ENCODE measurements around the gene USP7.
A peak's percentile ranks its signal among the peaks of the same experiment; 100 is the strongest.
"Not testable (repeated sequence)": the region's sequence is repeated elsewhere in the genome, so short reads cannot be mapped to it uniquely, and the experiment has no call there.

USP7 gene
- total RNA-seq, result 287 to 354 (median 312) reads per million in 4 donors

DNA sequence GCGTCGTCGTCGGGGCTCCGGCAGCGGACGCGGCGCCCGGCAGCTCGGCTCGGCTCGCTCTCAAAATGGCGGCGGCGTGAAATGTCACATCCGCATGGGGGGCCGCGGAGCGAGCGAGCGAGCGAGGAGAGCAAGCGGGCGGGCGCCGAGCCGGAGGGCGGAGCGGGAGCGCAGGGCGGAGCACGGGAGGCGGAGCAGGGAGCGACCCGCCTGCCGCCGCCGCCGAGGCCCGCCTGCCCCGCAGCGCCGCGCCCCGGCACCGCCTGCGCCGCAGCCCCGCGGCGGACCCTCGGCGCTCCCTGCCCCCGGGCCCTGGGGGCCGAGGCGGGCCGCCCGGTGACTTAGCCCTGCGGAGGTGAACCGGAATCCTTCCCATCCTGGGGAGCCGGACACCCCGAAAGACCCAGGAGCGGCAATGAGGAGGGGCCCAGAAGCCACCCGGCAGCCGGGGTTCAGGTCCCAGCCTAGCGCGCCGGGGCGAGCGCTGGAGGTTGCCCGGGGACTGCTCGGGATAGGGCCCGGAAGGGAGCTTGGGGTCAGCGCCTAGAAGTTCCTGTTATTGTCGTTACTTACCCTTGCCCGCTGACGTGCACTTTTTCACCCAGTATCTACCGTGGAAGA lies at the start of gene USP7:
Gene USP7, minus strand, starts transcription at position 86 of the 621 bp plus-strand sequence. CDS start 621 bp downstream, outside the sequence.
- peak; percentile 81 to 90 (median 88) for DNase-seq

- DNase-seq, result no peak
Observed at GRCh38 chr16:9013508-9013864, 49.8 kb upstream of the USP7 start.

- no peak for DNase-seq
Observed at GRCh38 chr16:9012848-9013507, 49.3 kb upstream of the USP7 start.

- DNase-seq, result no peak
Observed at GRCh38 chr16:9012330-9012729, 48.6 kb upstream of the USP7 start.

GRCh38 chr16:9008601-9009260 lies 45.0 kb upstream of the USP7 start:
- peak; percentile 29 to 52 (median 40) for DNase-seq

DNA sequence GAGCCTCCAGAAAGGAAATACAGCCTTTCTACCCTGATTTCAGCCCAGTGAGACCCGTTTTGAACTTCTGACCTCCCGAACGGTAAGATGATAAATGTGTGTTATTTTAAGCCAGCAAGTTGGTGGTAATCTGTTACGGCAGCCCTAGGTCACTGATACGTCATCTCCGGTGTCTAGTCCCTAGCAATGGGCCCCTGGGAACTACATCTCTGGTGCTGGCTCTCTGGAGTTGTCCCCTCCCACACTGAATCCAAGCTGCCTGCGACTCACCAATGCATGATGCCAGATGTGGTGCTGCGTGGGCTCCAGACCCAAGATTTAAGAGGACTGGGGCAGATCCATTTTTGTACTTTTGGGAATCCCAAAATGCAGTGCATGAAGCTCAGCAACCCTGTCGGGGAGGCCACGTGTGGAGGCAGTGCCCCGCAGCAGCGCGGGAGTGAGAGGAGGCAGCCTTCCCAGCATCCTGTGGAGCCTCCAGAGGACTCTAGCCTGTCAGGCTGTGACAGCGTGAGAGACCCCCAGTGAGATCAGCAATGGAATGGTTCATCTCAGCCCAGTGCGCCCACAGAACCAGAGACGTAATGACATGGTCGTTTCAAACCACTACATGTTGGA lies 43.6 kb upstream of the USP7 start:
- DNase-seq, result no peak

- DNase-seq, result no peak
Observed at GRCh38 chr16:9004183-9004582, 40.5 kb upstream of the USP7 start.

DNA sequence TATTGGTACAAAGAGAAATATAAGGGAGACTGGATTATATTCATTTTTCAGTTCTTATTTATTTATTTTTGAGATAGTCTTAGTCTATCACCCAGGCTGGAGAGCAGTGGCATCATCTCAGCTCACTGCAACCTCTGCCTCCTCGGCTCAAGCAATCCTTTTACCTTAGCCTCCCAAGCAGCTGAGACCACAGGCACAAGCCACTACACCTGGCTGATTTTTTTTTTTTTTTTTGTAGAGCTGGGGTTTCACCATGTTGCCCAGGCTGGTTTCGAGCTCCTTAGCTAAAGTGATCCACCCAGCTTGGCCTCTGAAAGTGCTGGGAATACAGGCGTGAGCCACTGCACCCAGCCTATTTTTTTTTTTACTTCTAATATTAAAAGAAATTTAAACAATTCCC lies 40.1 kb upstream of the USP7 start:
- no peak for DNase-seq

DNA sequence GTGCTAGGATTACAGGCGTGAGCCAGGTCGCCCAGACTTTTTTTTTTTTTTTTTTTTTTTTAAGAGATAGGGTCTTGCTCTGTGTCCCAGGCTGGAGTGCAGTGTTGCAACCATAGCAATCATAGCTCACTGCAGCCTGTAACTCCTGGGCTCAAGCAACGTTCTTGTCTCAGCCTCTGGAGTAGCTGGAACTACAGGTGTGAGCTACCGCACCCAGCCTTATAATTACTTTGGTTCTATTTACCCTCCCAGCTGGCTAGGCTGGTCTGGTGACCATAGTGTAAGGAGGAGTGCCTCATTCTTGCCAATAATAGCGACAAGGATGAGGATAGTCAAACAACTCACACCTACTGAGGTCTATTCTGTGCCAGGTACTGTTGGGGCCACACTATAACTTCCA lies 39.6 kb upstream of the USP7 start:
- no peak for DNase-seq

- DNase-seq, result no peak
Observed at GRCh38 chr16:9002042-9002441, 38.3 kb upstream of the USP7 start.

- no peak for DNase-seq
Observed at GRCh38 chr16:9000664-9001063, 37.0 kb upstream of the USP7 start.

- DNase-seq, result no peak
Observed at GRCh38 chr16:8999800-9000199, 36.1 kb upstream of the USP7 start.

GRCh38 chr16:8998108-8998507 lies 34.4 kb upstream of the USP7 start:
- no peak for DNase-seq

GRCh38 chr16:8996891-8997290 lies 33.2 kb upstream of the USP7 start:
- no peak for DNase-seq

DNA sequence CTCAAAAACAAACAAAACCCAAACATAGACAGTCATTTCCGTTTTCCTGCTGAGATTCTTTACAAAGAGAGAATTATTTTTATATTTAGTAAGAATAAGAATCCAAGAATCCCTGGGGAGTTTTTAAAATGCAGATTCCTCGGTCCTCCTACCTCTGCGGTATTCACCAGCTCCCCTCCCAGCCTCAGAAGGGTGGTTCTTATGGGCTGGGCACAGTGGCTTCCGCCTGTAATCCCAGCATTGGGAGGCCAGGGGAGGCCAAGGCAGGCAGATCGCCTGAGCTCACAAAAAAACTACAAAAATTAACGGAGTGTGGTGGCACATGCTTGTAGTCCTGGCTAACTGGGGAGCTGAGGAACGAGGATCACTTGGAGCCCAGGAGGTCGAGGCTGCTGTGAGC lies 26.7 kb upstream of the USP7 start:
- no peak for DNase-seq

- no peak for DNase-seq
Observed at GRCh38 chr16:8989099-8989878, 25.6 kb upstream of the USP7 start.

DNA sequence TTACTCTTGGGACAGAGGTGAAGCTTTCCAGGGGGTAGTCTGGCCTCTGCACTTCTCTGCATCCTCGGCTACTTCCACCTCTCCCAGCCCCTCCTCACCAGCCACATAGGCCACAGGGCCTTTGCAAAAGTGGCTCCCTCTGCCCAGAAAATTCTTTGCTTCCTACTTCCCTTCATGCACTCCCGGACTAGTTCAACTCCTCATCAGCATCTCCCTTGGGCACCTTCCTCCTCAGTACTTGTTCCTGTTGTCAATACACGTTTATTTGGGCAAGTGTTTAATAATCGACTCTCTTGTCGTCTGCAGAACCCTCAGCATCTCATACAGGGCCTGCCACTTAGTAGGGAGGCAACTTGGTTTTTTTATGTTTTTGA lies 23.1 kb upstream of the USP7 start:
- DNase-seq, result no peak

DNA sequence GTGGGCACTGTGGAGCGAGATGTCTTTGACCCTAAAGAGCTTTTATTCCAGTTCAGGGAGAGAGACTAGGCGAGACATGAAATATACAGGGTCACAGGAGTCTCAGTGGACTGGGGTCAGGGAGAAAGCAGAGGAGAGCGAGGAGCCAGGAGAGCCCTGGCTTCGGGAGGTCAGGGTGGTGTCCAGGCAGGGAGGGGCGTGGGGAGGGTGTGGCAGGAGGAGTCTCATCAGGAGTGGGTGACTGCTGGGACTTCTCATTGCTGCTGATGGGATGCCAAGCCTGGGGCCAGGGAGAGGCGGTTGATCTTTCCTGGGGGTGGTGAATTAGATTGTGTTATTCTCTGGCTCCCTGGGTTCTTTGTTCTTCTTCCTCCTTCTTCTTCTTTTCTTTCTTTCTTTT lies 22.4 kb upstream of the USP7 start:
- no peak for DNase-seq

- no peak for DNase-seq
Observed at GRCh38 chr16:8982816-8983215, 19.1 kb upstream of the USP7 start.

DNA sequence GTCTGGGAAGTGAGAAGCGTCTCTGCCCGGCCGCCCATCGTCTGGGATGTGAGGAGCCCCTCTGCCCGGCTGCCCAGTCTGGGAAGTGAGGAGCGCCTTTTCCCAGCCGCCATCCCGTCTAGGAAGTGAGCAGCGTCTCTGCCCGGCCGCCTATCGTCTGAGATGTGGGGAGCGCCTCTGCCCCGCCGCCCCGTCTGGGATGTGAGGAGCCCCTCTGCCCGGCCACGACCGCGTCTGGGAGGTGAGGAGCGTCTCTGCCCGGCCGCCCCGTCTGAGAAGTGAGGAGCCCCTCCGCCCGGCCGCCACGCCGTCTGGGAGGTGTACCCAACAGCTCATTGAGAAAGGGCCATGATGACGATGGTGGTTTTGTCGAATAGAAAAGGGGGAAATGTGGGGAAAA lies 18.2 kb upstream of the USP7 start:
- DNase-seq, result not testable (repeated sequence)

DNA sequence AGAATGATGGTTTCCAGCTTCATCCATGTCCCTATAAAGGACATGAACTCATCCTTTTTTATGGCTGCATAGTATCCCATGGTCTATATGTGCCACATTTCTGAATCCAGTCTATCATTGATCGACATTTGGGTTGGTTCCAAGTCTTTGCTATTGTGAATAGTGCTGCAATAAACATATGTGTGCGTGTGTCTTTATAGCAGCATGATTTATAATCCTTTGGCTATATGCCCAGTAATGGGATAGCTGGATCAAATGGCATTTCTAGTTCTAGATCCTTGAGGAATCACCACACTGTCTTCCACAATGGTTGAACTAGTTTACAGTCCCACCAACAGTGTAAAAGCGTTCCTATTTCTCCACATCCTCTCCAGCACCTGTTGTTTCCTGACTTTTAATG lies 12.5 kb upstream of the USP7 start:
- not testable (repeated sequence) for DNase-seq

- no peak for DNase-seq
Observed at GRCh38 chr16:8975039-8975438, 11.3 kb upstream of the USP7 start.
